ENCODE results near the gene GULP1. TPM values are rescaled to one million over a fixed set of nuclear protein-coding genes. Genes with fewer than 3 reads are reported as not detected.

GULP1 gene
- total and polyA plus RNA-seq, 3 donors from 2014 or later: 76.2 to 90.3 (median 78.5) TPM

GRCh38 chr2:188481474-188481873 lies 189.8 kb downstream of the GULP1 start:
- H3K9me3 ChIP-seq: no peaks in the 10 kb centered on the region
- no peaks in the 10 kb centered on the region for H3K27me3 ChIP-seq
- no peaks in the 10 kb centered on the region for H3K36me3 ChIP-seq (ENCODE audit: low read depth, missing control alignments)
- intact Hi-C loops (cut with DNase I; ENCODE audit: low total_unique reads): no loop called here
- WGBS, 2 donors: 85 to 90% methylated on average over 2 of the region's 2 CpGs
- no peaks in the 10 kb centered on the region for H3K4me1 ChIP-seq
- TF ChIP-seq, protein P1, sequence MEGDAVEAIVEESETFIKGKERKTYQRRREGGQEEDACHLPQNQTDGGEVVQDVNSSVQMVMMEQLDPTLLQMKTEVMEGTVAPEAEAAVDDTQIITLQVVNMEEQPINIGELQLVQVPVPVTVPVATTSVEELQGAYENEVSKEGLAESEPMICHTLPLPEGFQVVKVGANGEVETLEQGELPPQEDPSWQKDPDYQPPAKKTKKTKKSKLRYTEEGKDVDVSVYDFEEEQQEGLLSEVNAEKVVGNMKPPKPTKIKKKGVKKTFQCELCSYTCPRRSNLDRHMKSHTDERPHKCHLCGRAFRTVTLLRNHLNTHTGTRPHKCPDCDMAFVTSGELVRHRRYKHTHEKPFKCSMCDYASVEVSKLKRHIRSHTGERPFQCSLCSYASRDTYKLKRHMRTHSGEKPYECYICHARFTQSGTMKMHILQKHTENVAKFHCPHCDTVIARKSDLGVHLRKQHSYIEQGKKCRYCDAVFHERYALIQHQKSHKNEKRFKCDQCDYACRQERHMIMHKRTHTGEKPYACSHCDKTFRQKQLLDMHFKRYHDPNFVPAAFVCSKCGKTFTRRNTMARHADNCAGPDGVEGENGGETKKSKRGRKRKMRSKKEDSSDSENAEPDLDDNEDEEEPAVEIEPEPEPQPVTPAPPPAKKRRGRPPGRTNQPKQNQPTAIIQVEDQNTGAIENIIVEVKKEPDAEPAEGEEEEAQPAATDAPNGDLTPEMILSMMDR (IDR thresholded peaks at IDR 0.05): no peak
- no peak for TF ChIP-seq POLR2A (IDR thresholded peaks at IDR 0.05)
- no peak overlapping the region for H3K27ac ChIP-seq
- no peak overlapping the region for H3K4me3 ChIP-seq
- no peak for DNase-seq

DNA sequence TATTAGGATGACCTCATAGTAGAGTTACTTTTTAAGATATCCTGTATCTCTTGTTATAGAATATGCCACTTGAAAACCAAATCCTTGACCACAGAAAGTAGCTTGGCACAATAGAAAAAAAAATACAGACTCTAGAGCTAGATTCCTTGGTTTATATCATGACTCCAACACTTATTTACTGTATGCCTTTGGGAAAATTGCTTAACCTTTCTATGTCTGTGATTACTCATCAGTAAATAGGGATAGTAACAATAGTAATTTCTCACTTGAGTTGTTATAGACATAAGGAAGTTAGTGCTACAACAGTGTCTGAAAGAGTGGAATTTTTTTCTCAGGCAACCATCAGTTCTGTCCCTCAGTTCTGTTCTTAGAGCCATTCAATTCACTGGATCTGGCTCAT lies 193.8 kb downstream of the GULP1 start:
- TF ChIP-seq, protein P1 (IDR thresholded peaks at IDR 0.05): no peak
- no peak for TF ChIP-seq POLR2A (IDR thresholded peaks at IDR 0.05)
- H3K27me3 ChIP-seq: no peaks in the 10 kb centered on the region

DNA sequence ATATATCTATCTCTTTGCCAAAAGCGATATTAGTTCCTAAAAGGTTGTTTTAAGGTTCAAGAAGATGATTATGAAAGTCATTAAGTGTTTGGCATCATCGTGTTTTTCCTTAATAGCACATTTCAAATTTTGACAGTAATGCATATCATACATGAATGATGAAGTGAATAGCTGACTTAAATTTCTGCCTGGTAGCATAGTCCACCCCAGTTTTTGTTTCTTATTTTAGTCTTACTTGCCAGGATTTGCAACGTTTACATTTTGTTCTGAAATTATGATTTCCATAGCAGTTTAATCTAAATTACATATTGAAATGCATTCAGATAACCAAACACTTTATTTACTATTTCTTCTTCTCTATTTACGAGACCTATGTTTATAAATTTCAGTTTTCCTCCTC lies 201.1 kb downstream of the GULP1 start:
- WGBS, 2 donors: 88 to 92% methylated on average over 4 of the region's 4 CpGs
- no peak overlapping the region for H3K27ac ChIP-seq
- intact Hi-C loops (cut with DNase I; ENCODE audit: low total_unique reads): no loop called here
- H3K36me3 ChIP-seq (ENCODE audit: low read depth, missing control alignments): no peaks in the 10 kb centered on the region
- no peaks in the 10 kb centered on the region for H3K27me3 ChIP-seq
- no peaks in the 10 kb centered on the region for H3K9me3 ChIP-seq
- no peak for DNase-seq
- no peak for TF ChIP-seq POLR2A (IDR thresholded peaks at IDR 0.05)
- TF ChIP-seq, protein P1 (IDR thresholded peaks at IDR 0.05): no peak
- H3K4me3 ChIP-seq: no peak overlapping the region
- H3K4me1 ChIP-seq: no peaks in the 10 kb centered on the region

More for the DNA sequence above, 193.8 kb downstream of the GULP1 start:
- Histone ChIP-seq H3K27ac (no peak overlapping the region), H3K4me3 (no peak overlapping the region), H3K36me3 (ENCODE audit: low read depth, missing control alignments) (no peaks in the 10 kb centered on the region), H3K9me3 (no peaks in the 10 kb centered on the region), H3K4me1 (no peaks in the 10 kb centered on the region)
- intact Hi-C loops (cut with DNase I; ENCODE audit: low total_unique reads): no loop called here
- no peak for DNase-seq

GRCh38 chr2:188494906-188495305 lies 203.2 kb downstream of the GULP1 start:
- Histone ChIP-seq H3K4me3 (no peak overlapping the region), H3K4me1 (no peaks in the 10 kb centered on the region), H3K36me3 (ENCODE audit: low read depth, missing control alignments) (no peaks in the 10 kb centered on the region), H3K27me3 (no peaks in the 10 kb centered on the region), H3K9me3 (no peaks in the 10 kb centered on the region), H3K27ac (no peak overlapping the region)
- TF ChIP-seq, protein P1 (IDR thresholded peaks at IDR 0.05): no peak
- TF ChIP-seq POLR2A (IDR thresholded peaks at IDR 0.05): no peak
- no peak for DNase-seq
- intact Hi-C loops (cut with DNase I; ENCODE audit: low total_unique reads): no loop called here

- Histone ChIP-seq H3K4me3 (no peak overlapping the region), H3K27ac (no peak overlapping the region), H3K4me1 (no peaks in the 10 kb centered on the region), H3K9me3 (no peaks in the 10 kb centered on the region), H3K36me3 (ENCODE audit: low read depth, missing control alignments) (no peaks in the 10 kb centered on the region), H3K27me3 (no peaks in the 10 kb centered on the region)
- WGBS, 2 donors: 69 to 74% methylated on average over 2 of the region's 2 CpGs
- no peak for DNase-seq
- intact Hi-C loops (cut with DNase I; ENCODE audit: low total_unique reads): no loop called here
- TF ChIP-seq POLR2A (IDR thresholded peaks at IDR 0.05): no peak
- TF ChIP-seq, protein P1 (IDR thresholded peaks at IDR 0.05): no peak
Measured at GRCh38 chr2:188495969-188496431, 204.3 kb downstream of the GULP1 start.

Data from testis (tissue), 3 donors.